Activated T-helper 1 cell treated with anti-CD3 and anti-CD28 coated beads, Interleukin-12 subunit alpha, Interleukin-12 subunit beta, Interleukin-2, Interleukin-4 antibody, amounts not matched to agents 30 ng/mL and 10 ng/mL and 1 ng/mL, durations not matched to agents 14 hours and 24 hours and 36 hours (primary cell): ENCODE results near the gene ME3. TPM values are rescaled to one million over a fixed set of nuclear protein-coding genes. Genes with fewer than 3 reads are reported as not detected.

Source experiments
- DNase-seq: peaks from one replicate; pipeline ENCODE4 v3.0.0; 2021; ENCODE audit warnings: low spot score
- H3K27ac Mint-ChIP-seq: one replicate; pipeline ENCODE4 v1.8.0; 2021; ENCODE audit warnings: mild to moderate bottlenecking, mixed read lengths
- H3K27me3 Mint-ChIP-seq: one replicate; pipeline ENCODE4 v1.8.0; 2022; ENCODE audit warnings: mild to moderate bottlenecking, moderate library complexity, mixed read lengths; ENCODE audit not compliant: insufficient read depth
- H3K36me3 Mint-ChIP-seq: one replicate; pipeline ENCODE4 v1.8.0; 2021; ENCODE audit warnings: low read depth, mixed read lengths
- H3K4me1 Mint-ChIP-seq: one replicate; pipeline ENCODE4 v1.8.0; 2021; ENCODE audit warnings: low read depth, mixed read lengths
- H3K4me3 Mint-ChIP-seq: one replicate; pipeline ENCODE4 v1.8.0; 2021; ENCODE audit warnings: mild to moderate bottlenecking, moderate library complexity, mixed read lengths
- H3K9me3 Mint-ChIP-seq: one replicate; pipeline ENCODE4 v1.8.0; 2021; ENCODE audit warnings: mixed read lengths
- intact Hi-C: fragments of 100-400 bp; cut with micrococcal nuclease; formaldehyde crosslinking; loops from one replicate; pipeline ENCODE4 v1.15.1; 2024
- total RNA-seq: library from RNA; stranded (reverse); gene quantifications from 2 replicates; pipeline ENCODE4 v1.2.3, GENCODE V29; 2022

ME3 gene
- total RNA-seq, result 12.8 and 13.1 TPM in 2 replicates

- Mint-ChIP-seq H3K27ac (peak within 1 kb of the TSS; percentile 79), H3K4me3 (peak within 1 kb of the TSS; percentile 83), H3K27me3 (peaks cover 31% of the 10 kb centered on the region), H3K4me1 (peaks cover 18% of the 10 kb centered on the region), H3K9me3 (no peaks in the 10 kb centered on the region), H3K36me3 (peaks cover 4% of the 10 kb centered on the region)
- intact Hi-C loops, result loop anchor here (1.0 to 10.0 kb wide), 5 partner anchors 16 to 363 kb away; partner anchors contain the start of gene TMEM135
- DNase-seq, result peak; percentile 47
Measured at GRCh38 chr11:86672007-86672621, at the start of gene ME3. Gene ME3, minus strand, starts transcription at chr11:86672616.

GRCh38 chr11:86722006-86722405 lies 49.6 kb upstream of the ME3 start:
- H3K36me3 Mint-ChIP-seq, result no peaks in the 10 kb centered on the region
- intact Hi-C loops, result no loop called here
- no peak overlapping the region for H3K27ac Mint-ChIP-seq
- H3K4me3 Mint-ChIP-seq, result no peak overlapping the region
- H3K9me3 Mint-ChIP-seq, result peaks cover 22% of the 10 kb centered on the region
- no peaks in the 10 kb centered on the region for H3K27me3 Mint-ChIP-seq
- DNase-seq, result no peak
- no peaks in the 10 kb centered on the region for H3K4me1 Mint-ChIP-seq

GRCh38 chr11:86720546-86720945 lies 48.1 kb upstream of the ME3 start:
- Mint-ChIP-seq H3K9me3 (peaks cover 22% of the 10 kb centered on the region), H3K27ac (no peak overlapping the region), H3K27me3 (no peaks in the 10 kb centered on the region), H3K4me1 (no peaks in the 10 kb centered on the region), H3K36me3 (no peaks in the 10 kb centered on the region), H3K4me3 (no peak overlapping the region)
- DNase-seq, result no peak
- intact Hi-C loops, result no loop called here

- Mint-ChIP-seq H3K4me3 (no peak overlapping the region), H3K4me1 (no peaks in the 10 kb centered on the region), H3K36me3 (no peaks in the 10 kb centered on the region), H3K9me3 (peaks cover 22% of the 10 kb centered on the region), H3K27me3 (no peaks in the 10 kb centered on the region), H3K27ac (no peak overlapping the region)
- DNase-seq, result no peak
- intact Hi-C loops, result no loop called here
Measured at GRCh38 chr11:86719781-86720463, 47.5 kb upstream of the ME3 start.

GRCh38 chr11:86718999-86719398 lies 46.6 kb upstream of the ME3 start:
- no peak for DNase-seq
- Mint-ChIP-seq H3K4me1 (no peaks in the 10 kb centered on the region), H3K9me3 (peaks cover 22% of the 10 kb centered on the region), H3K4me3 (no peak overlapping the region), H3K27me3 (no peaks in the 10 kb centered on the region), H3K27ac (no peak overlapping the region), H3K36me3 (no peaks in the 10 kb centered on the region)
- intact Hi-C loops, result no loop called here

- intact Hi-C loops, result no loop called here
- DNase-seq, result no peak
- H3K9me3 Mint-ChIP-seq, result peaks cover 22% of the 10 kb centered on the region
- H3K36me3 Mint-ChIP-seq, result no peaks in the 10 kb centered on the region
- no peaks in the 10 kb centered on the region for H3K27me3 Mint-ChIP-seq
- no peaks in the 10 kb centered on the region for H3K4me1 Mint-ChIP-seq
- no peak overlapping the region for H3K4me3 Mint-ChIP-seq
- no peak overlapping the region for H3K27ac Mint-ChIP-seq
Measured at GRCh38 chr11:86718521-86718920, 46.1 kb upstream of the ME3 start.

GRCh38 chr11:86717817-86718501 lies 45.5 kb upstream of the ME3 start:
- Mint-ChIP-seq H3K27ac (no peak overlapping the region), H3K4me3 (no peak overlapping the region), H3K27me3 (no peaks in the 10 kb centered on the region), H3K4me1 (no peaks in the 10 kb centered on the region), H3K36me3 (no peaks in the 10 kb centered on the region), H3K9me3 (peaks cover 18% of the 10 kb centered on the region)
- DNase-seq, result no peak
- intact Hi-C loops, result no loop called here

- Mint-ChIP-seq H3K4me3 (no peak overlapping the region), H3K36me3 (no peaks in the 10 kb centered on the region), H3K9me3 (peaks cover under 1% of the 10 kb centered on the region), H3K27ac (no peak overlapping the region), H3K27me3 (peaks cover 2% of the 10 kb centered on the region), H3K4me1 (no peaks in the 10 kb centered on the region)
- no peak for DNase-seq
- intact Hi-C loops, result no loop called here
Measured at GRCh38 chr11:86715611-86716010, 43.2 kb upstream of the ME3 start.

GRCh38 chr11:86713552-86713951 lies 41.1 kb upstream of the ME3 start:
- intact Hi-C loops, result no loop called here
- H3K4me3 Mint-ChIP-seq, result no peak overlapping the region
- no peak for DNase-seq
- H3K9me3 Mint-ChIP-seq, result peaks cover 7% of the 10 kb centered on the region
- no peaks in the 10 kb centered on the region for H3K4me1 Mint-ChIP-seq
- no peak overlapping the region for H3K27ac Mint-ChIP-seq
- H3K36me3 Mint-ChIP-seq, result no peaks in the 10 kb centered on the region
- H3K27me3 Mint-ChIP-seq, result peaks cover 5% of the 10 kb centered on the region

- H3K4me3 Mint-ChIP-seq, result no peak overlapping the region
- H3K27ac Mint-ChIP-seq, result no peak overlapping the region
- H3K4me1 Mint-ChIP-seq, result no peaks in the 10 kb centered on the region
- intact Hi-C loops, result no loop called here
- no peaks in the 10 kb centered on the region for H3K36me3 Mint-ChIP-seq
- H3K9me3 Mint-ChIP-seq, result peaks cover 7% of the 10 kb centered on the region
- no peak for DNase-seq
- H3K27me3 Mint-ChIP-seq, result peaks cover 5% of the 10 kb centered on the region
Measured at GRCh38 chr11:86710936-86711335, 38.5 kb upstream of the ME3 start.

- Mint-ChIP-seq H3K36me3 (no peaks in the 10 kb centered on the region), H3K27me3 (peaks cover 9% of the 10 kb centered on the region), H3K4me3 (no peak overlapping the region), H3K27ac (no peak overlapping the region), H3K4me1 (no peaks in the 10 kb centered on the region), H3K9me3 (peaks cover 7% of the 10 kb centered on the region)
- DNase-seq, result no peak
- intact Hi-C loops, result no loop called here
Measured at GRCh38 chr11:86708669-86709068, 36.3 kb upstream of the ME3 start.

- H3K4me3 Mint-ChIP-seq, result no peak overlapping the region
- intact Hi-C loops, result no loop called here
Measured at GRCh38 chr11:86706338-86707131, 34.1 kb upstream of the ME3 start.

GRCh38 chr11:86704710-86705109 lies 32.3 kb upstream of the ME3 start:
- H3K36me3 Mint-ChIP-seq, result no peaks in the 10 kb centered on the region
- no peak overlapping the region for H3K4me3 Mint-ChIP-seq
- peaks cover 5% of the 10 kb centered on the region for H3K27me3 Mint-ChIP-seq
- DNase-seq, result no peak
- no peaks in the 10 kb centered on the region for H3K9me3 Mint-ChIP-seq
- no peaks in the 10 kb centered on the region for H3K4me1 Mint-ChIP-seq
- H3K27ac Mint-ChIP-seq, result no peak overlapping the region
- intact Hi-C loops, result no loop called here

More at GRCh38 chr11:86706338-86707131, 34.1 kb upstream of the ME3 start:
- no peaks in the 10 kb centered on the region for H3K36me3 Mint-ChIP-seq
- H3K4me1 Mint-ChIP-seq, result no peaks in the 10 kb centered on the region
- no peak for DNase-seq
- peaks cover 7% of the 10 kb centered on the region for H3K9me3 Mint-ChIP-seq
- H3K27ac Mint-ChIP-seq, result no peak overlapping the region
- peaks cover 11% of the 10 kb centered on the region for H3K27me3 Mint-ChIP-seq
